Omental fat pad (tissue), 4 donors: ENCODE data around the gene TET1. TPM values are rescaled to one million over a fixed set of nuclear protein-coding genes. Genes with fewer than 3 reads are reported as not detected.
"Not testable (repeated sequence)": the region's sequence is repeated elsewhere in the genome, so short reads cannot be mapped to it uniquely, and the experiment has no call there.

Experiments used
- ATAC-seq: fragments of 150-250 bp; one replicate; pipeline ENCODE4 v1.9.1; 2016; ENCODE audit warnings: mild to moderate bottlenecking, moderate library complexity; ENCODE audit not compliant: low FRiP score
- DNase-seq: peaks from one replicate; pipeline ENCODE4 v3.0.0-alpha.2; 2019; ENCODE audit warnings: low spot score
- CTCF ChIP-seq, 3 donors: fragments of 450-650 bp; IDR thresholded peaks; one replicate each; pipeline ENCODE4 v1.5.1; 2016 to 2017; ENCODE audit warnings: antibody characterized with exemption in 3 of 3, mild to moderate bottlenecking in 3 of 3, moderate library complexity in 2 of 3
- total RNA-seq, 4 donors: library from RNA; depleted of rRNA; stranded (reverse); fragments of >200 nt; gene quantifications; one replicate each; pipeline ENCODE4 v1.1.0, GENCODE V29; 2016

The TET1 gene
- total RNA-seq, 4 donors from 2014 or later, result 3.1 to 7.1 (median 6.2) TPM

- no peak for TF ChIP-seq CTCF (IDR thresholded peaks at IDR 0.05)
- ATAC-seq, result no peak
Measured at GRCh38 chr10:68668231-68668630, 108.1 kb downstream of the TET1 start.

GRCh38 chr10:68668972-68669371, 108.8 kb downstream of the TET1 start:
- ATAC-seq (no peak), DNase-seq (no peak)
- no peak for TF ChIP-seq CTCF (IDR thresholded peaks at IDR 0.05)

More at GRCh38 chr10:68668231-68668630, 108.1 kb downstream of the TET1 start:
- DNase-seq, result no peak

- no peak for TF ChIP-seq CTCF (IDR thresholded peaks at IDR 0.05)
- ATAC-seq (no peak), DNase-seq (no peak)
Measured at GRCh38 chr10:68684413-68684812, 124.3 kb downstream of the TET1 start.

- DNase-seq, result no peak
- ATAC-seq, result no peak
- TF ChIP-seq CTCF (IDR thresholded peaks at IDR 0.05), result no peak
Measured at GRCh38 chr10:68696018-68696417, 135.9 kb downstream of the TET1 start.

GRCh38 chr10:68697106-68697505, 137.0 kb downstream of the TET1 start:
- ATAC-seq, result no peak

GRCh38 chr10:68700197-68700596, 140.1 kb downstream of the TET1 start:
- TF ChIP-seq CTCF (IDR thresholded peaks at IDR 0.05), result no peak
- DNase-seq (no peak), ATAC-seq (no peak)

More at GRCh38 chr10:68697106-68697505, 137.0 kb downstream of the TET1 start:
- DNase-seq, result no peak
- no peak for TF ChIP-seq CTCF (IDR thresholded peaks at IDR 0.05)

- ATAC-seq (no peak), DNase-seq (no peak)
- no peak for TF ChIP-seq CTCF (IDR thresholded peaks at IDR 0.05)
Measured at GRCh38 chr10:68705548-68705947, 145.4 kb downstream of the TET1 start.

- ATAC-seq, result not testable (repeated sequence)
Measured at GRCh38 chr10:68708987-68709386, 148.8 kb downstream of the TET1 start.

GRCh38 chr10:68713065-68713464, 152.9 kb downstream of the TET1 start:
- not testable (repeated sequence) for DNase-seq, ATAC-seq

More at GRCh38 chr10:68708987-68709386, 148.8 kb downstream of the TET1 start:
- DNase-seq, result not testable (repeated sequence)
